ENCODE data around the gene C10orf143.

- TF ChIP-seq POLR2A (IDR thresholded peaks at IDR 0.05) = no peak
- peak in 1 of 5 experiments; percentile 4 for TF ChIP-seq CTCF (IDR thresholded peaks at IDR 0.05 in 4 of 5, conservative IDR thresholded peaks at IDR 0.05 in 1 of 5)
These were observed 17.6 kb upstream of the C10orf143 start for GRCh38 chr10:130128062-130128781.
